B cell (primary cell): ENCODE data around the gene SLC16A7.

ENCODE experiments used
- EZH2 ChIP-seq: IDR thresholded peaks from 2 replicates; pipeline ENCODE4 v1.6.1; 2012; ENCODE audit warnings: borderline replicate concordance, low read depth, mild to moderate bottlenecking, moderate library complexity, low read length; ENCODE audit not compliant: insufficient read depth, poor library complexity, severe bottlenecking
- TF ChIP-seq, protein P1 (sequence below): fragments of 200-600 bp; IDR thresholded peaks from one replicate; pipeline ENCODE4 v1.8.0; 2022; ENCODE audit warnings: antibody characterized with exemption, mild to moderate bottlenecking

- TF ChIP-seq, protein P1, sequence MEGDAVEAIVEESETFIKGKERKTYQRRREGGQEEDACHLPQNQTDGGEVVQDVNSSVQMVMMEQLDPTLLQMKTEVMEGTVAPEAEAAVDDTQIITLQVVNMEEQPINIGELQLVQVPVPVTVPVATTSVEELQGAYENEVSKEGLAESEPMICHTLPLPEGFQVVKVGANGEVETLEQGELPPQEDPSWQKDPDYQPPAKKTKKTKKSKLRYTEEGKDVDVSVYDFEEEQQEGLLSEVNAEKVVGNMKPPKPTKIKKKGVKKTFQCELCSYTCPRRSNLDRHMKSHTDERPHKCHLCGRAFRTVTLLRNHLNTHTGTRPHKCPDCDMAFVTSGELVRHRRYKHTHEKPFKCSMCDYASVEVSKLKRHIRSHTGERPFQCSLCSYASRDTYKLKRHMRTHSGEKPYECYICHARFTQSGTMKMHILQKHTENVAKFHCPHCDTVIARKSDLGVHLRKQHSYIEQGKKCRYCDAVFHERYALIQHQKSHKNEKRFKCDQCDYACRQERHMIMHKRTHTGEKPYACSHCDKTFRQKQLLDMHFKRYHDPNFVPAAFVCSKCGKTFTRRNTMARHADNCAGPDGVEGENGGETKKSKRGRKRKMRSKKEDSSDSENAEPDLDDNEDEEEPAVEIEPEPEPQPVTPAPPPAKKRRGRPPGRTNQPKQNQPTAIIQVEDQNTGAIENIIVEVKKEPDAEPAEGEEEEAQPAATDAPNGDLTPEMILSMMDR = no peak
- TF ChIP-seq EZH2 = no peak
Measured at GRCh38 chr12:59664495-59664894, 68.7 kb downstream of the SLC16A7 start.
